GM12873 (cell line): ENCODE results near the gene CDKAL1.

Source experiments
- TF ChIP-seq, protein P1 (sequence below): IDR thresholded peaks from 2 replicates; pipeline ENCODE4 v1.5.1; 2012; ENCODE audit warnings: low read depth, mild to moderate bottlenecking, moderate library complexity, low read length, control low read depth; ENCODE audit not compliant: insufficient read depth; ENCODE audit errors: missing control alignments

Gene CDKAL1

DNA sequence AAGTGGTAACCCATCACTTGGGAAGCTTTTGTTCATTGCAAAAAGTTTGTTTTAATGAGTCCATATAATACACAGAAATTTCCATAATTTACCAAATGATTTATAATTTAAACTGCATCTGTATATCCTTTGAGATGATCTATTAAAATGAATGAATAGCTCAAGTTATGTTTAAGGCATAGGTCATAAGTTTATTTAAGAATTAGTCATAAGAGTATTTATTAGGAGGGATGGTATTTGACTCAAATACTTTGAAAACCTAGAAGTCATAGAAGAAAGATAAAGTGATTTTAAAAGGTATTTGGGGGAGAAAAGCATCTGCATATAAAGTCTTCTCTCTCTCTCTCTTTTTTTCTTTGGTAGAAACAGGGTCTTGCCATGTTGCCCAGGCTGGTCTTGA lies 388.5 kb downstream of the CDKAL1 start:
- TF ChIP-seq, protein P1, sequence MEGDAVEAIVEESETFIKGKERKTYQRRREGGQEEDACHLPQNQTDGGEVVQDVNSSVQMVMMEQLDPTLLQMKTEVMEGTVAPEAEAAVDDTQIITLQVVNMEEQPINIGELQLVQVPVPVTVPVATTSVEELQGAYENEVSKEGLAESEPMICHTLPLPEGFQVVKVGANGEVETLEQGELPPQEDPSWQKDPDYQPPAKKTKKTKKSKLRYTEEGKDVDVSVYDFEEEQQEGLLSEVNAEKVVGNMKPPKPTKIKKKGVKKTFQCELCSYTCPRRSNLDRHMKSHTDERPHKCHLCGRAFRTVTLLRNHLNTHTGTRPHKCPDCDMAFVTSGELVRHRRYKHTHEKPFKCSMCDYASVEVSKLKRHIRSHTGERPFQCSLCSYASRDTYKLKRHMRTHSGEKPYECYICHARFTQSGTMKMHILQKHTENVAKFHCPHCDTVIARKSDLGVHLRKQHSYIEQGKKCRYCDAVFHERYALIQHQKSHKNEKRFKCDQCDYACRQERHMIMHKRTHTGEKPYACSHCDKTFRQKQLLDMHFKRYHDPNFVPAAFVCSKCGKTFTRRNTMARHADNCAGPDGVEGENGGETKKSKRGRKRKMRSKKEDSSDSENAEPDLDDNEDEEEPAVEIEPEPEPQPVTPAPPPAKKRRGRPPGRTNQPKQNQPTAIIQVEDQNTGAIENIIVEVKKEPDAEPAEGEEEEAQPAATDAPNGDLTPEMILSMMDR: no peak

GRCh38 chr6:20924911-20925543 lies 390.8 kb downstream of the CDKAL1 start:
- TF ChIP-seq, protein P1: no peak

DNA sequence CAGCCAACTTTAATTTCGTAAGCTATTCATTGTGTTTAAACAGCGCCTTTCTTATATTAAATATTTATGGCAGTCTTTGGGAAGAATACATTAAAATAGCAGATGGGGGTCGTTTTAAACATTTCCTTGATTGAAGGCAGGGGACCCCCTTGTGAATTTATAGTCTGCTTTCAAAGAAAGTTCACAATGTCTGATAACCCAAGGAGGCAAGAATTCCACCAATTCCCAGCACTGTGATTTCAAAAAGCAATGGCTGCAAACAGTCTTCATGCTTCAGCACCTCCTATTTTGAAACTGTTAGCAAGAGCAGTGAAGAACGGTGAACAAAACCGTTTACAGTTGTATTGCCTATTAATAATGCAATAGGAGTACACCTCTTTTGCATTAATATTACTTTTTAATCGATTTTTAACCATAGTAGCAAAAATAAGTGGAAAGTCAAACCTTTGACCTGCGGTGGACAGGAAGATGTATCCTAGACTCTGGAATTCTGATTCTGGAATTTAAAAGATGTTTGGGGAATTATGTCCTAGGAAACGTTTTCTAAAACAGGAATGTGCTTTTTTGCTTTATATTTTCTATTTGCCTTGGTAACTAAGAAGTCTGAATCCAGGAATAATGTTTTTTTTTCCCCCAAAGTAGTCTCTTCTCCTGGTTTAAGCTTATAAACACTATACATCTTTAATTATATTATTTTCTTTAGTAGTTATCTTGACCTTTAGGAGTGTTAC lies 393.0 kb downstream of the CDKAL1 start:
- TF ChIP-seq, protein P1: no peak

GRCh38 chr6:20929283-20929682 lies 395.0 kb downstream of the CDKAL1 start:
- TF ChIP-seq, protein P1: no peak

DNA sequence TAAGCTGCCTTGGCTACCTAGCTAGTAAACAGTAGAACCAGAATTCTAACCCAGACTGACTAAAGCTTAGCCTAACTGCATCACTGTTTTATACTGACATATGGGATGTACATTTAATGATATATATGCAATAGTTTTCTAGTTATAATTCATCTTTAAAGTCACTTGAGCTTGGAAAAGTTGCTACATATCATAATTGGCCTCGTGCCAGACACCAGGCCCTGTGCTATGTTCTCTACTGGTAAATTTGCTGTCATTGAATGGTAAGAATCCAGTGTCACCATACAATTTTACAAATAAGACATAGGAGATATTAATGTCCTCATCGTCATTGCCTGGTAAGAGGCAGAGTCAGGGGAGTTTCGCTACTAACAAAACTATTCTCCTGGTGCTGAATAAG lies 396.8 kb downstream of the CDKAL1 start:
- TF ChIP-seq, protein P1: no peak

DNA sequence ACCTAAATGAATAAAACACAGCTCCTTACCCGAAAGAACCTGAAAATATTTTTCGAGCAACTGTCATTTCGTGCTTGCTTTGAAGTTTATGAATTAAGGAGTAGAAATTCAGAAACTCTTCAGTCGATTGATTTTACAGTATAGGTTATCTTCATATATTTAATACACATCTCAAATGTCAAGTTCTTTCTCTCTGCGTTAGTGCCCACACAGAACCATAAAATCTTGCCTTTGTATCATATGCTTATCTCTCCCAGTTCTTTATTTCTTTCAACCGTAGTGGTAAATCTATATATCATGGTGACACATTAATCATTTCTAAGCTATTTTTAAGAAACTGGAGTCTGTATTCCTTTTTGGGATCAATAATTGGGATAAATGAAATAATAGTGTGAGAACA lies 397.5 kb downstream of the CDKAL1 start:
- TF ChIP-seq, protein P1: no peak

- TF ChIP-seq, protein P1: no peak
Observed at GRCh38 chr6:20932284-20932683, 398.0 kb downstream of the CDKAL1 start.
